PC-3 (cell line): Measurements from ENCODE around the gene COL2A1. TPM values are rescaled to one million over a fixed set of nuclear protein-coding genes. Genes with fewer than 3 reads are reported as not detected.

Experiments used
- ATAC-seq: fragments of 200-7000 bp; cut with Tn5 transposase; 2 replicates; pipeline ENCODE4 v1.9.1; 2020; ENCODE audit warnings: mild to moderate bottlenecking, moderate library complexity
- BruUV-seq: library from RNA; stranded (reverse); fragments of 400-500 nt; replicated peaks from 2 replicates; lab custom pipeline; 2021; lab: Mats Ljungman, UMichigan
- CTCF ChIA-PET: fragments of 300-600 bp; sonication (Branson Sonifier 250); formaldehyde crosslinking; loops from one replicate; lab custom pipeline; 2022; ENCODE audit warnings: antibody characterized with exemption; lab: Charles Lee
- POLR2A ChIA-PET: fragments of 300-600 bp; sonication (Branson Sonifier 250); formaldehyde crosslinking; loops from one replicate; lab custom pipeline; 2022; ENCODE audit warnings: antibody characterized with exemption; ENCODE audit not compliant: unreplicated experiment; lab: Charles Lee
- DNase-seq: peaks from one replicate; pipeline ENCODE4 v3.0.0-alpha.2; 2015
- H2AFZ ChIP-seq: fragments of 300-600 bp; sonication (generic); 2 replicates; pipeline ENCODE4 v1.6.0; 2016; ENCODE audit warnings: antibody characterized with exemption, low read length
- H3F3A ChIP-seq: fragments of 300-600 bp; sonication (generic); one replicate; pipeline ENCODE4 v1.6.0; 2017; ENCODE audit warnings: antibody characterized with exemption, low read length, control low read depth, mild to moderate bottlenecking; ENCODE audit not compliant: unreplicated experiment
- H3K27ac ChIP-seq: fragments of 300-600 bp; sonication (generic); 2 replicates; pipeline ENCODE4 v1.5.1; 2016; ENCODE audit warnings: mild to moderate bottlenecking, low read length
- H3K27me3 ChIP-seq: fragments of 300-600 bp; sonication (generic); 2 replicates; pipeline ENCODE4 v1.6.1; 2016; ENCODE audit warnings: low read length, mixed read lengths
- H3K36me3 ChIP-seq: fragments of 300-600 bp; sonication (generic); 2 replicates; pipeline ENCODE4 v1.6.1; 2016; ENCODE audit warnings: low read depth, mixed run types, low read length, mixed read lengths
- H3K4me1 ChIP-seq: fragments of 300-600 bp; sonication (generic); 2 replicates; pipeline ENCODE4 v1.5.1; 2016; ENCODE audit warnings: low read length; ENCODE audit not compliant: insufficient read depth
- H3K4me2 ChIP-seq: fragments of 300-600 bp; sonication (generic); 2 replicates; pipeline ENCODE4 v1.6.0; 2016; ENCODE audit warnings: low read length
- H3K4me3 ChIP-seq: fragments of 300-600 bp; sonication (generic); 2 replicates; pipeline ENCODE4 v1.5.1; 2016; ENCODE audit warnings: mild to moderate bottlenecking, low read length, mixed read lengths
- H3K79me2 ChIP-seq: fragments of 300-600 bp; sonication (generic); 2 replicates; pipeline ENCODE4 v1.6.1; 2017; ENCODE audit warnings: low read length, mixed read lengths
- H3K9ac ChIP-seq: fragments of 300-600 bp; sonication (generic); 2 replicates; pipeline ENCODE4 v1.6.0; 2016; ENCODE audit warnings: mild to moderate bottlenecking, low read length
- H3K9me2 ChIP-seq: fragments of 300-600 bp; sonication (generic); replicated peaks from 2 replicates; pipeline ENCODE4 v1.6.1; 2016; ENCODE audit warnings: mixed run types, low read length, mixed read lengths
- H3K9me3 ChIP-seq: fragments of 300-600 bp; sonication (generic); 2 replicates; pipeline ENCODE4 v1.6.1; 2016; ENCODE audit warnings: low read length, mixed read lengths
- H4K20me1 ChIP-seq: fragments of 300-600 bp; sonication (generic); 2 replicates; pipeline ENCODE4 v1.6.1; 2016; ENCODE audit warnings: low read length, mixed read lengths
- CTCF ChIP-seq: fragments of 300-600 bp; sonication (generic); conservative IDR thresholded peaks from 2 replicates; pipeline ENCODE4 v1.5.1; 2017; ENCODE audit warnings: antibody characterized with exemption, low read depth, mild to moderate bottlenecking, low read length
- EZH2 ChIP-seq: fragments of 300-600 bp; sonication (generic); IDR thresholded peaks from one replicate; pipeline ENCODE4 v1.6.1; 2017; ENCODE audit warnings: antibody characterized with exemption, mild to moderate bottlenecking, low read length; ENCODE audit not compliant: unreplicated experiment
- EZH2phosphoT487 ChIP-seq: fragments of 300-600 bp; sonication (generic); IDR thresholded peaks from 2 replicates; pipeline ENCODE4 v1.6.1; 2018; ENCODE audit warnings: mild to moderate bottlenecking, antibody characterized with exemption, low read length, borderline replicate concordance
- intact Hi-C: fragments of 100-400 bp; cut with micrococcal nuclease; formaldehyde crosslinking; loops from 2 replicates; pipeline ENCODE4 v1.9.0; 2023
- total RNA-seq: library from RNA; depleted of rRNA; stranded (reverse); fragments of >200 nt; gene quantifications from 2 replicates; pipeline ENCODE4 v1.2.3, GENCODE V29; 2014

The COL2A1 gene
- total RNA-seq, 1 experiment from 2014 or later, result 6.7 TPM

DNA sequence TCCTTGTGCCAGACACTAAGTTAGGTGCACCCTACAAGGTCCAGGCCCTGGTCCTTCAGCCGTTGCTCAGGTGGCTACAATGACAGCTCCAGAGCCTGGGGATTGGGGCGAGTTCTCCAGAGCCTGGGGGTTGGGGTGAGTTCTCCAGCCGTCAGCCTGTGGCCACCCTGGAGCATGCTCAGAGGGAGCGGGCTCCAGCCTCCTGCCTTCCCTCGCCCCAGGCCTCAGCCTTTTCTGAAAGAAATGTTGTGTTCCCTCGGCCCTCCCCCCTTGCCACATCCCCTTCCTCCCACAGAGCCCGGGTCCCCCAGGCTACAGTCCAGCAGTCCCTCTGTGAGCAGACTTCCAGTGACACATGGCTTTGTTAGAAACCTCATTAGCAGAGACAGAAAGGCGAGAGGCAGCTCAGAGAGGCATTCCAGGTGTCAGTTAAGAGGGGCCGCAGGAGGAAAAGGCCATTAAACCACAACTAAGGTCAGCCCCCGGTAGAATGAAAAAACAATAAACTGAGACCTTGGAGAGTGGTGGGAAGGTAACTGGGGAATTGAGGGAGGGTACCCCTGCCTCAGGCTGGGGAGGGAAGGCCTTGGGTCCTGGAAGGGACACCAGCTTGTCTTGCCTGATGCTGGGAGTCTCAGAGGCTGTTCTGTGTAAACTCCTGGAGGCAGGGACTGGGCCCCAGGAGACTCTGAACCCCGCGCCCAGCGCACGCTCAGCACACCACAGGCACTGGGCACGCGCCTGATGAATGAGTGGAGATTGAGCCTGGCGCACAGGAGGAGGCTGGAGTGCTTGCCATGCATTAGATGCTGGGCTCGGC is 23.1 kb upstream of the COL2A1 start:
- peaks cover 5% of the 10 kb centered on the region for H3F3A ChIP-seq
- H3K4me2 ChIP-seq, result no peak overlapping the region
- peaks cover 19% of the 10 kb centered on the region for H3K4me1 ChIP-seq
- no peak overlapping the region for H3K27ac ChIP-seq
- no peak overlapping the region for H3K9ac ChIP-seq
- no peaks in the 10 kb centered on the region for H4K20me1 ChIP-seq
- ChIA-PET POLR2A (no interaction called here), CTCF (no interaction called here)
- no peaks in the 10 kb centered on the region for H3K79me2 ChIP-seq
- TF ChIP-seq EZH2phosphoT487 (no peak), EZH2 (no peak), CTCF (no peak)
- no TSS peak for BruUV-seq
- no peaks in the 10 kb centered on the region for H3K36me3 ChIP-seq
- no peaks in the 10 kb centered on the region for H3K9me3 ChIP-seq
- H3K4me3 ChIP-seq, result no peak overlapping the region
- DNase-seq, result no peak
- H3K27me3 ChIP-seq, result no peaks in the 10 kb centered on the region
- no peaks in the 10 kb centered on the region for H3K9me2 ChIP-seq
- no peak overlapping the region for H2AFZ ChIP-seq
- no peak for ATAC-seq
- intact Hi-C loops, result loop anchor here (10.0 kb wide), 1 partner anchor 123 kb away; the partner anchor contains the start of gene VDR

GRCh38 chr12:48026060-48026827 is 22.0 kb upstream of the COL2A1 start:
- intact Hi-C loops, result loop anchor here (10.0 kb wide), 1 partner anchor 121 kb away; the partner anchor contains the start of gene VDR
- no peak for ATAC-seq
- H3K4me1 ChIP-seq, result peaks cover 28% of the 10 kb centered on the region
- TF ChIP-seq EZH2 (no peak), EZH2phosphoT487 (no peak), CTCF (no peak)
- DNase-seq, result no peak
- H2AFZ ChIP-seq, result no peak overlapping the region
- no peaks in the 10 kb centered on the region for H3K9me2 ChIP-seq
- ChIA-PET POLR2A (no interaction called here), CTCF (no interaction called here)
- H3K9ac ChIP-seq, result no peak overlapping the region
- H3K4me2 ChIP-seq, result no peak overlapping the region
- no peaks in the 10 kb centered on the region for H4K20me1 ChIP-seq
- H3K36me3 ChIP-seq, result no peaks in the 10 kb centered on the region
- no peaks in the 10 kb centered on the region for H3K27me3 ChIP-seq
- peaks cover 5% of the 10 kb centered on the region for H3F3A ChIP-seq
- H3K79me2 ChIP-seq, result no peaks in the 10 kb centered on the region
- H3K4me3 ChIP-seq, result no peak overlapping the region
- no TSS peak for BruUV-seq
- H3K27ac ChIP-seq, result no peak overlapping the region
- H3K9me3 ChIP-seq, result no peaks in the 10 kb centered on the region

GRCh38 chr12:48025281-48025680 is 21.0 kb upstream of the COL2A1 start:
- Histone ChIP-seq H3K9me2 (no peaks in the 10 kb centered on the region), H3K79me2 (no peaks in the 10 kb centered on the region), H3K9me3 (no peaks in the 10 kb centered on the region), H3K36me3 (no peaks in the 10 kb centered on the region), H3K4me1 (peaks cover 33% of the 10 kb centered on the region), H3F3A (peaks cover 5% of the 10 kb centered on the region), H3K27me3 (no peaks in the 10 kb centered on the region), H4K20me1 (no peaks in the 10 kb centered on the region), H3K9ac (no peak overlapping the region), H2AFZ (no peak overlapping the region), H3K4me2 (no peak overlapping the region), H3K27ac (no peak overlapping the region), H3K4me3 (no peak overlapping the region)
- no peak for TF ChIP-seq EZH2
- TF ChIP-seq EZH2phosphoT487, result no peak
- no peak for TF ChIP-seq CTCF
- POLR2A ChIA-PET, result no interaction called here
- intact Hi-C loops, result loop anchor here (10.0 kb wide), 1 partner anchor 120 kb away; the partner anchor contains the start of gene VDR
- DNase-seq, result no peak
- ATAC-seq, result no peak
- BruUV-seq, result no TSS peak
- CTCF ChIA-PET, result no interaction called here
